NT2/D1 (cell line): ENCODE measurements around the gene ZNF620.

Experiments used
- YY1 ChIP-seq: IDR thresholded peaks from 2 replicates; pipeline ENCODE4 v1.6.1; 2011; ENCODE audit not compliant: insufficient read length, insufficient read depth
- ZNF274 ChIP-seq: IDR thresholded peaks from 2 replicates; pipeline ENCODE4 v1.6.1; 2011; ENCODE audit warnings: mild to moderate bottlenecking, low read depth, low read length

- no peak for TF ChIP-seq ZNF274
- TF ChIP-seq YY1 = no peak
These were observed 1.0 kb upstream of the ZNF620 start for GRCh38 chr3:40504636-40505430.
